Tibial nerve (tissue), 4 donors: ENCODE measurements around the gene TENM3.

Experiments used
- EP300 ChIP-seq, 2 donors: sonication (generic); formaldehyde crosslinking; IDR thresholded peaks; one replicate each; pipeline ENCODE4 v1.6.1; 2017; ENCODE audit warnings: antibody characterized with exemption in 2 of 2, mild to moderate bottlenecking in 1 of 2
- TF ChIP-seq, protein P1 (sequence below), 5 experiments: fragments of 200-600 bp in 3 of 5; fragments of 450-650 bp in 2 of 5; sonication (generic) in 3 of 5; IDR thresholded peaks; one replicate each; pipeline ENCODE4 v1.5.1; 2016 to 2019; ENCODE audit warnings: antibody characterized with exemption in 5 of 5, mild to moderate bottlenecking in 3 of 5, moderate library complexity in 2 of 5

GRCh38 chr4:182846036-182846435, 602.8 kb downstream of the TENM3 start:
- TF ChIP-seq, protein P1, sequence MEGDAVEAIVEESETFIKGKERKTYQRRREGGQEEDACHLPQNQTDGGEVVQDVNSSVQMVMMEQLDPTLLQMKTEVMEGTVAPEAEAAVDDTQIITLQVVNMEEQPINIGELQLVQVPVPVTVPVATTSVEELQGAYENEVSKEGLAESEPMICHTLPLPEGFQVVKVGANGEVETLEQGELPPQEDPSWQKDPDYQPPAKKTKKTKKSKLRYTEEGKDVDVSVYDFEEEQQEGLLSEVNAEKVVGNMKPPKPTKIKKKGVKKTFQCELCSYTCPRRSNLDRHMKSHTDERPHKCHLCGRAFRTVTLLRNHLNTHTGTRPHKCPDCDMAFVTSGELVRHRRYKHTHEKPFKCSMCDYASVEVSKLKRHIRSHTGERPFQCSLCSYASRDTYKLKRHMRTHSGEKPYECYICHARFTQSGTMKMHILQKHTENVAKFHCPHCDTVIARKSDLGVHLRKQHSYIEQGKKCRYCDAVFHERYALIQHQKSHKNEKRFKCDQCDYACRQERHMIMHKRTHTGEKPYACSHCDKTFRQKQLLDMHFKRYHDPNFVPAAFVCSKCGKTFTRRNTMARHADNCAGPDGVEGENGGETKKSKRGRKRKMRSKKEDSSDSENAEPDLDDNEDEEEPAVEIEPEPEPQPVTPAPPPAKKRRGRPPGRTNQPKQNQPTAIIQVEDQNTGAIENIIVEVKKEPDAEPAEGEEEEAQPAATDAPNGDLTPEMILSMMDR (IDR thresholded peaks at IDR 0.05), result no peak
- TF ChIP-seq EP300 (IDR thresholded peaks at IDR 0.05), result no peak
